Adrenal gland (tissue), 12 donors: Measurements from ENCODE around the gene NRM. TPM values are rescaled to one million over a fixed set of nuclear protein-coding genes. Genes with fewer than 3 reads are reported as not detected.

Experiments used
- DNase-seq, 7 donors: peaks; one replicate each; pipeline ENCODE4 v3.0.0-alpha.2; 2019 to 2020
- H3K27ac ChIP-seq, 5 donors: fragments of 200-600 bp; sonication (generic) in 4 of 5; 1 replicate in 3 of 5; 2 replicates in 2 of 5; pipeline versions ENCODE4 v1.5.1 to v1.8.0; 2016 to 2020; ENCODE audit warnings: mild to moderate bottlenecking in 1 of 5
- H3K27me3 ChIP-seq: fragments of 200-600 bp; 2 replicates; pipeline ENCODE4 v1.8.0; 2021
- H3K36me3 ChIP-seq, 2 donors: fragments of 200-600 bp; replicated peaks in 1 of 2; 1 replicate in 1 of 2; 2 replicates in 1 of 2; pipeline versions ENCODE4 v1.5.1 to v1.8.0; 2018 to 2022
- H3K4me1 ChIP-seq, 2 donors: fragments of 200-600 bp; replicated peaks in 1 of 2; 1 replicate in 1 of 2; 2 replicates in 1 of 2; pipeline versions ENCODE4 v1.5.1 to v1.8.0; 2018 to 2021
- H3K4me3 ChIP-seq, 4 donors: fragments of 200-600 bp; sonication (generic) in 3 of 4; one replicate each; pipeline ENCODE4 v1.5.1; 2016 to 2018
- H3K9me3 ChIP-seq, 3 donors: fragments of 200-600 bp; sonication (generic) in 1 of 3; replicated peaks in 1 of 3; 1 replicate in 2 of 3; 2 replicates in 1 of 3; pipeline versions ENCODE4 v1.5.1 to v1.8.0; 2016 to 2021
- CTCF ChIP-seq, 6 experiments: fragments of 450-650 bp in 4 of 6; fragments of 200-600 bp in 2 of 6; sonication (generic) in 1 of 6; IDR thresholded peaks; 1 replicate in 5 of 6; 2 replicates in 1 of 6; pipeline versions ENCODE4 v1.5.1 to v1.8.0; 2016 to 2021; ENCODE audit warnings: antibody characterized with exemption in 6 of 6, mild to moderate bottlenecking in 2 of 6, moderate library complexity in 1 of 6
- POLR2A ChIP-seq, 2 donors: fragments of 450-650 bp; IDR thresholded peaks; one replicate each; pipeline ENCODE4 v1.6.1; 2017; ENCODE audit warnings: antibody characterized with exemption in 2 of 2, mild to moderate bottlenecking in 2 of 2, moderate library complexity in 1 of 2
- WGBS, 4 donors: extraction: QIAGEN DNeasy Blood & Tissue Kit in 2 of 4; methylation state at CpG; one replicate each; pipeline versions ENCODE4 v1.1.5 to v1.1.7; 2013 to 2017; 5-methylcytosine and 5-hydroxymethylcytosine counted together
- intact Hi-C, 2 donors: fragments of 100-400 bp; cut with DNase I; formaldehyde crosslinking; loops; one replicate each; pipeline versions ENCODE4 v1.14.1 to v1.15.0; 2022 to 2023
- polyA plus RNA-seq, 3 donors: library from polyadenylated mRNA; stranded (reverse); fragments of 200-250 nt in 2 of 3; fragments of 350-450 nt in 1 of 3; fragmentation: Illumina TruSeq in 1 of 3; extraction: RNeasy Lipid Tissue Mini Kit (QIAGEN cat#74804) in 1 of 3; gene quantifications; one replicate each; pipeline ENCODE4 v1.2.3, GENCODE V29; 2013 to 2014
- total RNA-seq, 9 donors: library from RNA; depleted of rRNA in 4 of 9; stranded (reverse); fragments of >200 nt in 4 of 9; fragments of 120-200 nt in 1 of 9; fragmentation: NEBNext Ultra II Directional in 1 of 9; extraction: Animal tissue kit (Norgen Biotek cat#: 25700) in 1 of 9; gene quantifications; one replicate each; pipeline versions ENCODE4 v1.1.0 to v1.2.4, GENCODE V29; 2013 to 2023
- donor health status: healthy with polysubstance abuse.
- donor health status: Bipolar disorder and iron deficiency.
- donor health status: DM: yes; HTN: yes; CAD: no.
- donor health status: DM: no; HTN: no; CAD: no.
- donor health status: DM: no; HTN: no; CAD: no.
- donor health status: DM: yes; HTN: yes; CAD: no.

Gene NRM
- total and polyA plus RNA-seq, 12 donors: 1.8 to 39.3 (median 10.7) TPM

DNA sequence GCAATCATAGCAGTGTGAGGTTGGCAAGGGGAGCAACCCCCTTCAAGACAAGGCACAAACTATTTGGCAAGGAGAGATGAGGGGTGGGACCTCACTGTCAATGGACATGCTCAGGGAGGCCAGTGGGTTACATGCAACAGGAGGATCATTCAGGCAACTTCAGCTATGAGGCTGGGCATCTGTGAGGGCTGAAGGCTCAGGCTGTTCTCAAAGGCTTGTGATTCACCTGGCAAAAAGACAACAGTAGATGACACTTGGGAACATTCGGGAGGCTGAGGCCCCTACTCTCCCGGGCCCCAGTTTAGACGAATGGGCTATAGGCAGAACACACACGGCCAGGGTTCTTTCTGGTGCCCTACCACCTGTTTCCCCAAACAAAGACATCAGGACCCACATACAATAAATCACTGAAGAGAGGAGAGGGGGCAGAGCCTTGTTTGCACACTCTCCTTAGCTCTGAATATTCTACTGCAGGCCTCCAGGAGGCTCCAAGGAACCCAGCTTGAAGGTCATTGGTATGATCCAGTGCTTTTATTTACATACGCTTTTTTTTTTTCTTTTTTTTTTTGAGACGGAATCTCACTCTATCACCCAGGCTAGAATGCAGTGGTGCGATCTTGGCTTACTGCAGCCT is 37.3 kb upstream of the NRM start:
- H3K9me3 ChIP-seq: no peaks in the 10 kb centered on the region
- H3K4me1 ChIP-seq: peaks cover 0 to 45% of the 10 kb centered on the region in 2 donors
- TF ChIP-seq POLR2A (IDR thresholded peaks at IDR 0.05) (no peak), CTCF (IDR thresholded peaks at IDR 0.05) (peak in 3 of 6 experiments; percentile 23 to 33 (median 33))
- H3K27me3 ChIP-seq: no peaks in the 10 kb centered on the region
- intact Hi-C loops: no loop called here
- WGBS, 4 donors: 29 to 41% (median 33%) methylated on average over 7 of the region's 7 CpGs
- DNase-seq: peak in 5 of 7 donors; percentile 45 to 64 (median 50)
- H3K36me3 ChIP-seq: peaks cover 0 to 99% of the 10 kb centered on the region in 2 donors
- no peak overlapping the region for H3K4me3 ChIP-seq
- peak overlapping the region in 3 of 5 donors; percentile 35 to 81 (median 60) for H3K27ac ChIP-seq

DNA sequence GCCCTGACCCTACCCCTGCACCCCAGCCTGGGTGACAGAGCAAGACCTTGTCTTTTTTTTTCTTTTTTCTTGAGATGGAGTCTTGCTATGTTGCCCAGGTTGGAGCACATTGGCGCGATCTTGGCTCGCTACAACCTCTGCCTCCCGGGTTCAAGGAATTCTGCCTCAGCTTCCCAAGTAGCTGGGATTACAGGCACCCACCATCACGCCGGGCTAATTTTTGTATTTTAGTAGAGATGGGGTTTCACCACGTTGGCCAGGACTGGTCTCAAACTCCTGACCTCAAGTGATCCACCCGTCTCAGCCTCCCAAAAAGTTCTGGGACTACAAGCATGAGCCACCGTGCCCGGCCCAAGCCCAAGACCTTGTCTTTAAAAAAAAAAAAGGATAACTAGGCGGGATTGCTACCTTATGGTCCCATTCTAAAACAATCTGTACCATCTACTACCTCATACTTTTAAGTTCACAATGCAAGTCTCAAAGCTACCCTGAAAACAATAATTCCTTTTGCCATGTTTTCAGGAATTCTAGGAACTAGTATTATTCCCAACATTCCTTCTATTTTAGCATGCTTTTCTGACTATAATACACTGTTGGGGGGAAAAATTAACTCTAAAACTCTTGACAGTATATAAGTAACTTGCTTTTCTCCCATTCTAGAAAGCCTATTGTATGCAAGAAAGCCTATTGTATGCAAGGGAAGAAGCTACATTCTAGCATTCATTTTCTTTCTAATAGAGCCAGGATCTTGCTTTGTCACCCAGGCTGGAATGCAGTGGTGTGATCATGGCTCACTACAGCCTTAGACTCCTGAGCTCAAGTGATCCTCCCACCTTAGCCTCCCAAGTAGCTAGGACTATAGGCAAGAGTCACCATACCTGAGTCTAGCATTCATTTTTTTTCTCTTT is 36.0 kb upstream of the NRM start:
- Histone ChIP-seq H3K27me3 (no peaks in the 10 kb centered on the region), H3K4me1 (peaks cover 7 to 58% of the 10 kb centered on the region in 2 donors), H3K27ac (peak overlapping the region in 3 of 5 donors; percentile 35 to 81 (median 60)), H3K4me3 (no peak overlapping the region), H3K36me3 (peaks cover 0 to 94% of the 10 kb centered on the region in 2 donors), H3K9me3 (no peaks in the 10 kb centered on the region)
- TF ChIP-seq POLR2A (IDR thresholded peaks at IDR 0.05) (no peak), CTCF (IDR thresholded peaks at IDR 0.05) (no peak)
- no peak for DNase-seq
- 85 to 92% (median 90%) methylated on average over 11 of the region's 11 CpGs for WGBS, 4 donors
- intact Hi-C loops: no loop called here

GRCh38 chr6:30725713-30726505 is 35.1 kb upstream of the NRM start:
- H3K27ac ChIP-seq: peak overlapping the region in 3 of 5 donors; percentile 2 to 50 (median 25)
- H3K9me3 ChIP-seq: no peaks in the 10 kb centered on the region
- peaks cover 0 to 85% of the 10 kb centered on the region in 2 donors for H3K36me3 ChIP-seq
- intact Hi-C loops: no loop called here
- no peak for DNase-seq
- H3K4me3 ChIP-seq: no peak overlapping the region
- H3K27me3 ChIP-seq: no peaks in the 10 kb centered on the region
- TF ChIP-seq POLR2A (IDR thresholded peaks at IDR 0.05) (peak in 1 of 2 donors; percentile 6), CTCF (IDR thresholded peaks at IDR 0.05) (no peak)
- 68 to 81% (median 70%) methylated on average over 2 to 3 of the region's 3 CpGs for WGBS, 4 donors
- peaks cover 10 to 53% of the 10 kb centered on the region in 2 donors for H3K4me1 ChIP-seq
